ENCODE measurements around the gene RNF14.

DNA sequence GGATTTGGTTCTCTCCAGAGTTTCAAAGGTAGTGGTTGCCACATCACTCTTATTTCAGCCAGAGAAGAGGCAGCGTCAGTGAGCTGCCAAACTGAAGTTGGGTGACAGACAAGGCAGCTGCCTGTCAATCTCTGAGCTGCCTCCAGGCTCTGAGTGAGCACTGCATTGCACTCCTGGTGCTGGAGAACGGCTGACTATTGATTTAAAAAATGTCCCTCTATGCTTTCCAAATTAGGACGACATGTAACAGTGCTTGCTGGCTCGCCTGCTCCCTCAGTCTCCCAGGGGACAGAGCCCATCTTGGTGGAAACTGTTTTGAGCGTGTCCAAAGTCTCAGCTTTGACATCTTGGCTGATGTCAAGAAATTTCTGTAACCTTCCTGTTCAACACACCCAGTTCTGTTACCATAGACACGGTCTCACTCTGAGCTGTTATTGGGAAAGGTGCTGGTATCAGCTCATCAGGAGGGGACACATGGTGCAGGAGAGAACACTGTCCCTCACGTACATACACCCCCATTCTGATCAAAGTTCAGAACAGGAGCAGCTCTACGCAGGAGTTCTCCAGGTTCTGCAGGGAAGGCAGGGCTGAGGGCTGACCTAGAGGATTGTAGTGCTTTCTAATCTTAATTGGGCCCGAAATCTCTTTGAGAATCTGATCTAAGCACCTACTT lies 26.6 kb upstream of the RNF14 start:
- TF ChIP-seq, protein P1, sequence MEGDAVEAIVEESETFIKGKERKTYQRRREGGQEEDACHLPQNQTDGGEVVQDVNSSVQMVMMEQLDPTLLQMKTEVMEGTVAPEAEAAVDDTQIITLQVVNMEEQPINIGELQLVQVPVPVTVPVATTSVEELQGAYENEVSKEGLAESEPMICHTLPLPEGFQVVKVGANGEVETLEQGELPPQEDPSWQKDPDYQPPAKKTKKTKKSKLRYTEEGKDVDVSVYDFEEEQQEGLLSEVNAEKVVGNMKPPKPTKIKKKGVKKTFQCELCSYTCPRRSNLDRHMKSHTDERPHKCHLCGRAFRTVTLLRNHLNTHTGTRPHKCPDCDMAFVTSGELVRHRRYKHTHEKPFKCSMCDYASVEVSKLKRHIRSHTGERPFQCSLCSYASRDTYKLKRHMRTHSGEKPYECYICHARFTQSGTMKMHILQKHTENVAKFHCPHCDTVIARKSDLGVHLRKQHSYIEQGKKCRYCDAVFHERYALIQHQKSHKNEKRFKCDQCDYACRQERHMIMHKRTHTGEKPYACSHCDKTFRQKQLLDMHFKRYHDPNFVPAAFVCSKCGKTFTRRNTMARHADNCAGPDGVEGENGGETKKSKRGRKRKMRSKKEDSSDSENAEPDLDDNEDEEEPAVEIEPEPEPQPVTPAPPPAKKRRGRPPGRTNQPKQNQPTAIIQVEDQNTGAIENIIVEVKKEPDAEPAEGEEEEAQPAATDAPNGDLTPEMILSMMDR (IDR thresholded peaks at IDR 0.05): no peak
- TF ChIP-seq ATF1 (CRISPR knock-in tag; IDR thresholded peaks at IDR 0.05) (no peak), FOXJ3 (CRISPR knock-in tag; IDR thresholded peaks at IDR 0.05; ENCODE audit: borderline replicate concordance) (no peak), SMAD4 (CRISPR knock-in tag; IDR thresholded peaks at IDR 0.05) (no peak)
- TF ChIP-seq, protein P2, sequence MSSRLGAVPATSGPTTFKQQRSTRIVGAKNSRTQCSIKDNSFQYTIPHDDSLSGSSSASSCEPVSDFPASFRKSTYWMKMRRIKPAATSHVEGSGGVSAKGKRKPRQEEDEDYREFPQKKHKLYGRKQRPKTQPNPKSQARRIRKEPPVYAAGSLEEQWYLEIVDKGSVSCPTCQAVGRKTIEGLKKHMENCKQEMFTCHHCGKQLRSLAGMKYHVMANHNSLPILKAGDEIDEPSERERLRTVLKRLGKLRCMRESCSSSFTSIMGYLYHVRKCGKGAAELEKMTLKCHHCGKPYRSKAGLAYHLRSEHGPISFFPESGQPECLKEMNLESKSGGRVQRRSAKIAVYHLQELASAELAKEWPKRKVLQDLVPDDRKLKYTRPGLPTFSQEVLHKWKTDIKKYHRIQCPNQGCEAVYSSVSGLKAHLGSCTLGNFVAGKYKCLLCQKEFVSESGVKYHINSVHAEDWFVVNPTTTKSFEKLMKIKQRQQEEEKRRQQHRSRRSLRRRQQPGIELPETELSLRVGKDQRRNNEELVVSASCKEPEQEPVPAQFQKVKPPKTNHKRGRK (CRISPR knock-in tag; IDR thresholded peaks at IDR 0.05; ENCODE audit: borderline replicate concordance): no peak
- TF ChIP-seq, protein P3, sequence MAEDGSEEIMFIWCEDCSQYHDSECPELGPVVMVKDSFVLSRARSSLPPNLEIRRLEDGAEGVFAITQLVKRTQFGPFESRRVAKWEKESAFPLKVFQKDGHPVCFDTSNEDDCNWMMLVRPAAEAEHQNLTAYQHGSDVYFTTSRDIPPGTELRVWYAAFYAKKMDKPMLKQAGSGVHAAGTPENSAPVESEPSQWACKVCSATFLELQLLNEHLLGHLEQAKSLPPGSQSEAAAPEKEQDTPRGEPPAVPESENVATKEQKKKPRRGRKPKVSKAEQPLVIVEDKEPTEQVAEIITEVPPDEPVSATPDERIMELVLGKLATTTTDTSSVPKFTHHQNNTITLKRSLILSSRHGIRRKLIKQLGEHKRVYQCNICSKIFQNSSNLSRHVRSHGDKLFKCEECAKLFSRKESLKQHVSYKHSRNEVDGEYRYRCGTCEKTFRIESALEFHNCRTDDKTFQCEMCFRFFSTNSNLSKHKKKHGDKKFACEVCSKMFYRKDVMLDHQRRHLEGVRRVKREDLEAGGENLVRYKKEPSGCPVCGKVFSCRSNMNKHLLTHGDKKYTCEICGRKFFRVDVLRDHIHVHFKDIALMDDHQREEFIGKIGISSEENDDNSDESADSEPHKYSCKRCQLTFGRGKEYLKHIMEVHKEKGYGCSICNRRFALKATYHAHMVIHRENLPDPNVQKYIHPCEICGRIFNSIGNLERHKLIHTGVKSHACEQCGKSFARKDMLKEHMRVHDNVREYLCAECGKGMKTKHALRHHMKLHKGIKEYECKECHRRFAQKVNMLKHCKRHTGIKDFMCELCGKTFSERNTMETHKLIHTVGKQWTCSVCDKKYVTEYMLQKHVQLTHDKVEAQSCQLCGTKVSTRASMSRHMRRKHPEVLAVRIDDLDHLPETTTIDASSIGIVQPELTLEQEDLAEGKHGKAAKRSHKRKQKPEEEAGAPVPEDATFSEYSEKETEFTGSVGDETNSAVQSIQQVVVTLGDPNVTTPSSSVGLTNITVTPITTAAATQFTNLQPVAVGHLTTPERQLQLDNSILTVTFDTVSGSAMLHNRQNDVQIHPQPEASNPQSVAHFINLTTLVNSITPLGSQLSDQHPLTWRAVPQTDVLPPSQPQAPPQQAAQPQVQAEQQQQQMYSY (CRISPR knock-in tag; IDR thresholded peaks at IDR 0.05): no peak
- TF ChIP-seq, protein P4, sequence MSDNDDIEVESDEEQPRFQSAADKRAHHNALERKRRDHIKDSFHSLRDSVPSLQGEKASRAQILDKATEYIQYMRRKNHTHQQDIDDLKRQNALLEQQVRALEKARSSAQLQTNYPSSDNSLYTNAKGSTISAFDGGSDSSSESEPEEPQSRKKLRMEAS (CRISPR knock-in tag; IDR thresholded peaks at IDR 0.05): no peak
- TF ChIP-seq, protein P5, sequence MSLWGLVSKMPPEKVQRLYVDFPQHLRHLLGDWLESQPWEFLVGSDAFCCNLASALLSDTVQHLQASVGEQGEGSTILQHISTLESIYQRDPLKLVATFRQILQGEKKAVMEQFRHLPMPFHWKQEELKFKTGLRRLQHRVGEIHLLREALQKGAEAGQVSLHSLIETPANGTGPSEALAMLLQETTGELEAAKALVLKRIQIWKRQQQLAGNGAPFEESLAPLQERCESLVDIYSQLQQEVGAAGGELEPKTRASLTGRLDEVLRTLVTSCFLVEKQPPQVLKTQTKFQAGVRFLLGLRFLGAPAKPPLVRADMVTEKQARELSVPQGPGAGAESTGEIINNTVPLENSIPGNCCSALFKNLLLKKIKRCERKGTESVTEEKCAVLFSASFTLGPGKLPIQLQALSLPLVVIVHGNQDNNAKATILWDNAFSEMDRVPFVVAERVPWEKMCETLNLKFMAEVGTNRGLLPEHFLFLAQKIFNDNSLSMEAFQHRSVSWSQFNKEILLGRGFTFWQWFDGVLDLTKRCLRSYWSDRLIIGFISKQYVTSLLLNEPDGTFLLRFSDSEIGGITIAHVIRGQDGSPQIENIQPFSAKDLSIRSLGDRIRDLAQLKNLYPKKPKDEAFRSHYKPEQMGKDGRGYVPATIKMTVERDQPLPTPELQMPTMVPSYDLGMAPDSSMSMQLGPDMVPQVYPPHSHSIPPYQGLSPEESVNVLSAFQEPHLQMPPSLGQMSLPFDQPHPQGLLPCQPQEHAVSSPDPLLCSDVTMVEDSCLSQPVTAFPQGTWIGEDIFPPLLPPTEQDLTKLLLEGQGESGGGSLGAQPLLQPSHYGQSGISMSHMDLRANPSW (CRISPR knock-in tag; conservative IDR thresholded peaks at IDR 0.05; ENCODE audit: low read depth): no peak
